Measurements from ENCODE around the gene PRPF38A.

The PRPF38A gene

GRCh38 chr1:52393174-52393573 is 11.2 kb upstream of the PRPF38A start:
- peaks cover 62% of the 10 kb centered on the region for H3K36me3 ChIP-seq (ENCODE audit: insufficient read depth)
- H3K27ac ChIP-seq, result no peak overlapping the region
- H3K27me3 ChIP-seq (ENCODE audit: insufficient read depth, low read depth), result no peaks in the 10 kb centered on the region
- no peak overlapping the region for H3K4me2 ChIP-seq
- H2AFZ ChIP-seq (ENCODE audit: low read depth), result no peak overlapping the region
- H3K9ac ChIP-seq, result no peak overlapping the region
- H3K4me3 ChIP-seq (IDR thresholded peaks at IDR 0.05; ENCODE audit: insufficient read depth, low read depth, low read length), result no peak overlapping the region
- H4K20me1 ChIP-seq (ENCODE audit: insufficient read depth), result no peaks in the 10 kb centered on the region
- no peaks in the 10 kb centered on the region for H3K4me1 ChIP-seq (ENCODE audit: low read depth, poor library complexity, severe bottlenecking)
- peaks cover 9% of the 10 kb centered on the region; the same call in 1 of the 2 replicates for H3K79me2 ChIP-seq (ENCODE audit: insufficient read depth, low read depth)
- TF ChIP-seq, protein P1, sequence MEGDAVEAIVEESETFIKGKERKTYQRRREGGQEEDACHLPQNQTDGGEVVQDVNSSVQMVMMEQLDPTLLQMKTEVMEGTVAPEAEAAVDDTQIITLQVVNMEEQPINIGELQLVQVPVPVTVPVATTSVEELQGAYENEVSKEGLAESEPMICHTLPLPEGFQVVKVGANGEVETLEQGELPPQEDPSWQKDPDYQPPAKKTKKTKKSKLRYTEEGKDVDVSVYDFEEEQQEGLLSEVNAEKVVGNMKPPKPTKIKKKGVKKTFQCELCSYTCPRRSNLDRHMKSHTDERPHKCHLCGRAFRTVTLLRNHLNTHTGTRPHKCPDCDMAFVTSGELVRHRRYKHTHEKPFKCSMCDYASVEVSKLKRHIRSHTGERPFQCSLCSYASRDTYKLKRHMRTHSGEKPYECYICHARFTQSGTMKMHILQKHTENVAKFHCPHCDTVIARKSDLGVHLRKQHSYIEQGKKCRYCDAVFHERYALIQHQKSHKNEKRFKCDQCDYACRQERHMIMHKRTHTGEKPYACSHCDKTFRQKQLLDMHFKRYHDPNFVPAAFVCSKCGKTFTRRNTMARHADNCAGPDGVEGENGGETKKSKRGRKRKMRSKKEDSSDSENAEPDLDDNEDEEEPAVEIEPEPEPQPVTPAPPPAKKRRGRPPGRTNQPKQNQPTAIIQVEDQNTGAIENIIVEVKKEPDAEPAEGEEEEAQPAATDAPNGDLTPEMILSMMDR (conservative IDR thresholded peaks at IDR 0.05; ENCODE audit: low read depth, low read length), result no peak

DNA sequence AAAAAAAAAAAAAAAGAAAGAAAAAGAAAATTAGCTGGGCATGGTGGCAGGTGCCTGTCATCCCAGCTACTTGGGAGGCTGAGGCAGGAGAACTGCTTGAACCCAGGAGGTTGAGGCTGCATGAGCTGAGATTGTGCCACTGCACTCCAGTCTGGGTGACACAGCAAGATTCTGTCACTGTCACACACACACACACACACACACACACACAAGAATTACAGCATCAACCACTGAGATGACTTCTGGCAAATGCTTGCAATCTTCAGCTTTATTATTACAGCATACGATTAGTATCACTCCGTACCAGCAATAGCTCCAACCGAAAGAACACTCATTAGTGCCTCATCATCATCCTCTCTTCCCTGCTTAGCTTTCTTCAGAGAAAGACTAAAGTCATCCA is 4.8 kb upstream of the PRPF38A start:
- Histone ChIP-seq H3K27me3 (ENCODE audit: insufficient read depth, low read depth) (no peaks in the 10 kb centered on the region), H3K27ac (no peak overlapping the region), H3K4me1 (ENCODE audit: low read depth, poor library complexity, severe bottlenecking) (peaks cover 20% of the 10 kb centered on the region), H3K4me2 (no peak overlapping the region), H3K4me3 (IDR thresholded peaks at IDR 0.05; ENCODE audit: insufficient read depth, low read depth, low read length) (no peak overlapping the region), H3K9ac (no peak overlapping the region), H2AFZ (ENCODE audit: low read depth) (no peak overlapping the region), H3K79me2 (ENCODE audit: insufficient read depth, low read depth) (peaks cover 48% of the 10 kb centered on the region), H4K20me1 (ENCODE audit: insufficient read depth) (no peaks in the 10 kb centered on the region), H3K36me3 (ENCODE audit: insufficient read depth) (peaks cover 40% of the 10 kb centered on the region; the same call in 1 of the 2 replicates)
- TF ChIP-seq, protein P1 (conservative IDR thresholded peaks at IDR 0.05; ENCODE audit: low read depth, low read length), result no peak

GRCh38 chr1:52400131-52400530 is 4.3 kb upstream of the PRPF38A start:
- Histone ChIP-seq H2AFZ (ENCODE audit: low read depth) (no peak overlapping the region), H3K36me3 (ENCODE audit: insufficient read depth) (peaks cover 35% of the 10 kb centered on the region; the same call in 1 of the 2 replicates), H3K27me3 (ENCODE audit: insufficient read depth, low read depth) (no peaks in the 10 kb centered on the region), H3K9ac (no peak overlapping the region), H4K20me1 (ENCODE audit: insufficient read depth) (no peaks in the 10 kb centered on the region), H3K4me2 (no peak overlapping the region), H3K79me2 (ENCODE audit: insufficient read depth, low read depth) (peaks cover 53% of the 10 kb centered on the region), H3K27ac (no peak overlapping the region), H3K4me3 (IDR thresholded peaks at IDR 0.05; ENCODE audit: insufficient read depth, low read depth, low read length) (no peak overlapping the region), H3K4me1 (ENCODE audit: low read depth, poor library complexity, severe bottlenecking) (peaks cover 21% of the 10 kb centered on the region)
- TF ChIP-seq, protein P1 (conservative IDR thresholded peaks at IDR 0.05; ENCODE audit: low read depth, low read length), result no peak

- TF ChIP-seq, protein P1 (conservative IDR thresholded peaks at IDR 0.05; ENCODE audit: low read depth, low read length), result no peak
- H3K9ac ChIP-seq, result peak overlapping the region; percentile 78
- H3K27me3 ChIP-seq (ENCODE audit: insufficient read depth, low read depth), result no peaks in the 10 kb centered on the region
- peak overlapping the region; percentile 82 for H3K27ac ChIP-seq
- no peak overlapping the region for H2AFZ ChIP-seq (ENCODE audit: low read depth)
- peak overlapping the region; percentile 97 for H3K4me2 ChIP-seq
- peaks cover 44% of the 10 kb centered on the region for H3K4me1 ChIP-seq (ENCODE audit: low read depth, poor library complexity, severe bottlenecking)
- peaks cover 73% of the 10 kb centered on the region for H3K79me2 ChIP-seq (ENCODE audit: insufficient read depth, low read depth)
- H3K4me3 ChIP-seq (IDR thresholded peaks at IDR 0.05; ENCODE audit: insufficient read depth, low read depth, low read length), result peak overlapping the region; percentile 95
- H3K36me3 ChIP-seq (ENCODE audit: insufficient read depth), result peaks cover 39% of the 10 kb centered on the region; the same call in 1 of the 2 replicates
- no peaks in the 10 kb centered on the region for H4K20me1 ChIP-seq (ENCODE audit: insufficient read depth)
These were observed 1.6 kb upstream of the PRPF38A start for GRCh38 chr1:52402860-52403240.
